ENCODE results near the gene HIRA. TPM values are rescaled to one million over a fixed set of nuclear protein-coding genes. Genes with fewer than 3 reads are reported as not detected.

HIRA gene
- total RNA-seq, 2 experiments from 2014 or later, result 52.0 to 52.8 TPM

- CTCF ChIA-PET, result no interaction called here
- no peaks in the 10 kb centered on the region for H3K27me3 Mint-ChIP-seq
- H3K27ac Mint-ChIP-seq, result no peak overlapping the region
- DNase-seq, result no peak
- H3K9me3 Mint-ChIP-seq, result no peaks in the 10 kb centered on the region
- POLR2A ChIA-PET, result no interaction called here
- no peak overlapping the region for H3K4me3 Mint-ChIP-seq
- peaks cover 61% of the 10 kb centered on the region for H3K36me3 Mint-ChIP-seq (ENCODE audit: low read depth)
- H3K4me1 Mint-ChIP-seq, result no peaks in the 10 kb centered on the region
Measured at GRCh38 chr22:19360862-19361261, 70.7 kb downstream of the HIRA start.

- H3K27ac Mint-ChIP-seq, result no peak overlapping the region
- H3K9me3 Mint-ChIP-seq, result no peaks in the 10 kb centered on the region
- no peak for DNase-seq
- peaks cover 65% of the 10 kb centered on the region for H3K36me3 Mint-ChIP-seq (ENCODE audit: low read depth)
- no peaks in the 10 kb centered on the region for H3K27me3 Mint-ChIP-seq
- H3K4me3 Mint-ChIP-seq, result no peak overlapping the region
- no peaks in the 10 kb centered on the region for H3K4me1 Mint-ChIP-seq
- ChIA-PET POLR2A (no interaction called here), CTCF (no interaction called here)
Measured at GRCh38 chr22:19360300-19360792, 71.2 kb downstream of the HIRA start.

GRCh38 chr22:19359554-19360299 is 71.8 kb downstream of the HIRA start:
- CTCF ChIA-PET, result no interaction called here
- no peaks in the 10 kb centered on the region for H3K9me3 Mint-ChIP-seq
- H3K4me1 Mint-ChIP-seq, result no peaks in the 10 kb centered on the region
- no peak overlapping the region for H3K4me3 Mint-ChIP-seq
- POLR2A ChIA-PET, result no interaction called here
- DNase-seq, result no peak
- no peak overlapping the region for H3K27ac Mint-ChIP-seq
- H3K27me3 Mint-ChIP-seq, result no peaks in the 10 kb centered on the region
- H3K36me3 Mint-ChIP-seq (ENCODE audit: low read depth), result peaks cover 66% of the 10 kb centered on the region

GRCh38 chr22:19358703-19359553 is 72.6 kb downstream of the HIRA start:
- Mint-ChIP-seq H3K27ac (no peak overlapping the region), H3K27me3 (no peaks in the 10 kb centered on the region), H3K4me1 (no peaks in the 10 kb centered on the region), H3K36me3 (ENCODE audit: low read depth) (peaks cover 63% of the 10 kb centered on the region), H3K9me3 (no peaks in the 10 kb centered on the region), H3K4me3 (no peak overlapping the region)
- ChIA-PET CTCF (interaction anchor here (0.6 kb wide), 1 partner anchor 14 kb away, joined by 3 read pairs; no protein-coding TSS in a partner anchor), POLR2A (no interaction called here)
- DNase-seq, result no peak

- no peak for DNase-seq
- Mint-ChIP-seq H3K27ac (no peak overlapping the region), H3K4me3 (no peak overlapping the region), H3K27me3 (no peaks in the 10 kb centered on the region), H3K4me1 (no peaks in the 10 kb centered on the region), H3K36me3 (ENCODE audit: low read depth) (peaks cover 64% of the 10 kb centered on the region), H3K9me3 (no peaks in the 10 kb centered on the region)
- ChIA-PET POLR2A (no interaction called here), CTCF (no interaction called here)
Measured at GRCh38 chr22:19358195-19358594, 73.3 kb downstream of the HIRA start.

- H3K27ac Mint-ChIP-seq, result no peak overlapping the region
- H3K4me3 Mint-ChIP-seq, result no peak overlapping the region
- H3K9me3 Mint-ChIP-seq, result no peaks in the 10 kb centered on the region
- no peaks in the 10 kb centered on the region for H3K27me3 Mint-ChIP-seq
- H3K4me1 Mint-ChIP-seq, result no peaks in the 10 kb centered on the region
- CTCF ChIA-PET, result no interaction called here
- H3K36me3 Mint-ChIP-seq (ENCODE audit: low read depth), result peaks cover 64% of the 10 kb centered on the region
- no peak for DNase-seq
- POLR2A ChIA-PET, result no interaction called here
Measured at GRCh38 chr22:19357270-19358105, 74.0 kb downstream of the HIRA start.

GRCh38 chr22:19356708-19357269 is 74.7 kb downstream of the HIRA start:
- no peak for DNase-seq
- CTCF ChIA-PET, result no interaction called here
- Mint-ChIP-seq H3K27me3 (no peaks in the 10 kb centered on the region), H3K4me1 (no peaks in the 10 kb centered on the region), H3K4me3 (no peak overlapping the region), H3K27ac (no peak overlapping the region), H3K9me3 (no peaks in the 10 kb centered on the region), H3K36me3 (ENCODE audit: low read depth) (peaks cover 65% of the 10 kb centered on the region)
- POLR2A ChIA-PET, result no interaction called here

GRCh38 chr22:19355413-19356157 is 75.9 kb downstream of the HIRA start:
- POLR2A ChIA-PET, result no interaction called here
- Mint-ChIP-seq H3K4me3 (no peak overlapping the region), H3K4me1 (no peaks in the 10 kb centered on the region), H3K27ac (no peak overlapping the region), H3K36me3 (ENCODE audit: low read depth) (peaks cover 66% of the 10 kb centered on the region), H3K9me3 (no peaks in the 10 kb centered on the region), H3K27me3 (no peaks in the 10 kb centered on the region)
- no peak for DNase-seq
- CTCF ChIA-PET, result no interaction called here

- no peak for DNase-seq
- Mint-ChIP-seq H3K4me3 (no peak overlapping the region), H3K27me3 (no peaks in the 10 kb centered on the region), H3K4me1 (no peaks in the 10 kb centered on the region), H3K36me3 (ENCODE audit: low read depth) (peaks cover 75% of the 10 kb centered on the region), H3K9me3 (no peaks in the 10 kb centered on the region), H3K27ac (no peak overlapping the region)
- ChIA-PET CTCF (no interaction called here), POLR2A (no interaction called here)
Measured at GRCh38 chr22:19354201-19354600, 77.3 kb downstream of the HIRA start.

- Mint-ChIP-seq H3K36me3 (ENCODE audit: low read depth) (peaks cover 73% of the 10 kb centered on the region), H3K9me3 (no peaks in the 10 kb centered on the region), H3K4me3 (no peak overlapping the region), H3K27ac (no peak overlapping the region), H3K4me1 (no peaks in the 10 kb centered on the region), H3K27me3 (no peaks in the 10 kb centered on the region)
- POLR2A ChIA-PET, result no interaction called here
- CTCF ChIA-PET, result no interaction called here
- no peak for DNase-seq
Measured at GRCh38 chr22:19353363-19354131, 78.0 kb downstream of the HIRA start.

- Mint-ChIP-seq H3K9me3 (no peaks in the 10 kb centered on the region), H3K27ac (no peak overlapping the region), H3K4me3 (no peak overlapping the region), H3K27me3 (no peaks in the 10 kb centered on the region), H3K36me3 (ENCODE audit: low read depth) (peaks cover 67% of the 10 kb centered on the region), H3K4me1 (no peaks in the 10 kb centered on the region)
- DNase-seq, result no peak
- CTCF ChIA-PET, result no interaction called here
- POLR2A ChIA-PET, result no interaction called here
Measured at GRCh38 chr22:19352766-19353165, 78.8 kb downstream of the HIRA start.

- ChIA-PET POLR2A (no interaction called here), CTCF (no interaction called here)
- Mint-ChIP-seq H3K4me3 (no peak overlapping the region), H3K27ac (peak overlapping the region; percentile 0), H3K4me1 (no peaks in the 10 kb centered on the region), H3K9me3 (no peaks in the 10 kb centered on the region), H3K27me3 (no peaks in the 10 kb centered on the region), H3K36me3 (ENCODE audit: low read depth) (peaks cover 66% of the 10 kb centered on the region)
- no peak for DNase-seq
Measured at GRCh38 chr22:19352217-19352616, 79.3 kb downstream of the HIRA start.

Data from activated CD4-positive, alpha-beta memory T cell treated with anti-CD3 and anti-CD28 coated beads, Interleukin-2, amount 10 ng/mL, durations not matched to agents 7 days and 5 days (primary cell).